ENCODE measurements around the gene AXL. TPM values are rescaled to one million over a fixed set of nuclear protein-coding genes. Genes with fewer than 3 reads are reported as not detected.

Gene AXL
- total RNA-seq, 1 donor = 305 TPM

- no peak overlapping the region for H3K4me3 ChIP-seq (ENCODE audit: low read depth, low read length)
- no peak for TF ChIP-seq CTCF (IDR thresholded peaks at IDR 0.05; ENCODE audit: insufficient read depth, low read length)
- DNase-seq (ENCODE audit: low read depth) = no peak
These were observed 31.1 kb upstream of the AXL start for GRCh38 chr19:41187884-41188279.

- DNase-seq (ENCODE audit: low read depth) = peak; percentile 27
- no peak overlapping the region for H3K4me3 ChIP-seq (ENCODE audit: low read depth, low read length)
- TF ChIP-seq CTCF (IDR thresholded peaks at IDR 0.05; ENCODE audit: insufficient read depth, low read length) = no peak
These were observed 29.5 kb upstream of the AXL start for GRCh38 chr19:41189425-41190065.

- TF ChIP-seq CTCF (IDR thresholded peaks at IDR 0.05; ENCODE audit: insufficient read depth, low read length) = no peak
- peak; percentile 39 for DNase-seq (ENCODE audit: low read depth)
- peak within 1 kb of the TSS; percentile 60 for H3K4me3 ChIP-seq (ENCODE audit: low read depth, low read length)
These were observed 26.2 kb upstream of the AXL start, which contains the start of gene CYP2S1 for GRCh38 chr19:41192574-41193429. Gene CYP2S1, plus strand, starts transcription at chr19:41193219. Its CDS starts 46 bp downstream, at chr19:41193265.

GRCh38 chr19:41193430-41194156 is 25.4 kb upstream of the AXL start:
- no peak for DNase-seq (ENCODE audit: low read depth)
- peak overlapping the region; percentile 60 for H3K4me3 ChIP-seq (ENCODE audit: low read depth, low read length)
- no peak for TF ChIP-seq CTCF (IDR thresholded peaks at IDR 0.05; ENCODE audit: insufficient read depth, low read length)

- H3K4me3 ChIP-seq (ENCODE audit: low read depth, low read length) = no peak overlapping the region
- DNase-seq (ENCODE audit: low read depth) = no peak
These were observed 24.9 kb upstream of the AXL start for GRCh38 chr19:41194157-41194552.

More at GRCh38 chr19:41194157-41194552, 24.9 kb upstream of the AXL start:
- TF ChIP-seq CTCF (IDR thresholded peaks at IDR 0.05; ENCODE audit: insufficient read depth, low read length) = no peak
